Esophagus squamous epithelium (tissue), 5 donors: ENCODE results near the gene CELSR1. TPM values are rescaled to one million over a fixed set of nuclear protein-coding genes. Genes with fewer than 3 reads are reported as not detected.

Source experiments
- DNase-seq: peaks from one replicate; lab custom pipeline; 2025; lab: John Stamatoyannopoulos, UW
- H3K27ac ChIP-seq, 4 donors: fragments of 200-600 bp; sonication (generic); one replicate each; pipeline ENCODE4 v1.5.1; 2016 to 2019; ENCODE audit warnings: mild to moderate bottlenecking in 1 of 4
- H3K27me3 ChIP-seq, 4 donors: fragments of 200-600 bp; sonication (generic); 1 replicate in 3 of 4; 2 replicates in 1 of 4; pipeline versions ENCODE4 v1.5.1 to v1.6.0; 2017 to 2021; ENCODE audit warnings: antibody characterized with exemption in 1 of 4
- H3K36me3 ChIP-seq, 3 donors: fragments of 200-600 bp; sonication (generic); one replicate each; pipeline ENCODE4 v1.5.1; 2016 to 2019
- H3K4me1 ChIP-seq, 3 donors: fragments of 200-600 bp; sonication (generic); one replicate each; pipeline ENCODE4 v1.5.1; 2017 to 2019
- H3K4me3 ChIP-seq, 4 donors: fragments of 200-600 bp; sonication (generic); 1 replicate in 3 of 4; 2 replicates in 1 of 4; pipeline ENCODE4 v1.5.1; 2016 to 2019; ENCODE audit warnings: mild to moderate bottlenecking in 2 of 4, moderate library complexity in 1 of 4
- H3K9me3 ChIP-seq, 3 donors: fragments of 200-600 bp; sonication (generic); one replicate each; pipeline ENCODE4 v1.5.1; 2016 to 2019
- POLR2A ChIP-seq, 4 donors: fragments of 450-650 bp; IDR thresholded peaks; one replicate each; pipeline ENCODE4 v1.6.1; 2017; ENCODE audit warnings: antibody characterized with exemption in 4 of 4, mild to moderate bottlenecking in 4 of 4, moderate library complexity in 3 of 4
- WGBS, 2 donors: methylation state at CpG; one replicate each; pipeline ENCODE4 v1.1.5; 2018; 5-methylcytosine and 5-hydroxymethylcytosine counted together
- intact Hi-C: fragments of 100-400 bp; cut with DNase I; formaldehyde crosslinking; loops from one replicate; pipeline ENCODE4 v1.15.0; 2022
- total RNA-seq, 4 donors: library from RNA; depleted of rRNA; stranded (reverse); fragments of >200 nt; gene quantifications; one replicate each; pipeline ENCODE4 v1.1.0, GENCODE V29; 2016
- TF ChIP-seq, protein P1 (sequence below), 6 experiments: fragments of 450-650 bp in 4 of 6; fragments of 200-600 bp in 2 of 6; sonication (generic) in 2 of 6; IDR thresholded peaks; one replicate each; pipeline ENCODE4 v1.5.1; 2016 to 2019; ENCODE audit warnings: antibody characterized with exemption in 6 of 6, mild to moderate bottlenecking in 4 of 6, moderate library complexity in 4 of 6
- donor health status: DM: yes; HTN: yes; CAD: no.

CELSR1 gene
- total RNA-seq, 4 donors from 2014 or later, result 38.7 to 50.6 (median 43.7) TPM

- TF ChIP-seq, protein P1, sequence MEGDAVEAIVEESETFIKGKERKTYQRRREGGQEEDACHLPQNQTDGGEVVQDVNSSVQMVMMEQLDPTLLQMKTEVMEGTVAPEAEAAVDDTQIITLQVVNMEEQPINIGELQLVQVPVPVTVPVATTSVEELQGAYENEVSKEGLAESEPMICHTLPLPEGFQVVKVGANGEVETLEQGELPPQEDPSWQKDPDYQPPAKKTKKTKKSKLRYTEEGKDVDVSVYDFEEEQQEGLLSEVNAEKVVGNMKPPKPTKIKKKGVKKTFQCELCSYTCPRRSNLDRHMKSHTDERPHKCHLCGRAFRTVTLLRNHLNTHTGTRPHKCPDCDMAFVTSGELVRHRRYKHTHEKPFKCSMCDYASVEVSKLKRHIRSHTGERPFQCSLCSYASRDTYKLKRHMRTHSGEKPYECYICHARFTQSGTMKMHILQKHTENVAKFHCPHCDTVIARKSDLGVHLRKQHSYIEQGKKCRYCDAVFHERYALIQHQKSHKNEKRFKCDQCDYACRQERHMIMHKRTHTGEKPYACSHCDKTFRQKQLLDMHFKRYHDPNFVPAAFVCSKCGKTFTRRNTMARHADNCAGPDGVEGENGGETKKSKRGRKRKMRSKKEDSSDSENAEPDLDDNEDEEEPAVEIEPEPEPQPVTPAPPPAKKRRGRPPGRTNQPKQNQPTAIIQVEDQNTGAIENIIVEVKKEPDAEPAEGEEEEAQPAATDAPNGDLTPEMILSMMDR (IDR thresholded peaks at IDR 0.05), result no peak
- TF ChIP-seq POLR2A (IDR thresholded peaks at IDR 0.05), result no peak
- peaks cover 0 to 10% (median 0%) of the 10 kb centered on the region in 3 donors for H3K36me3 ChIP-seq
- intact Hi-C loops, result loop anchor here (10.0 kb wide), 1 partner anchor 82 kb away; the partner anchor contains the start of gene CELSR1
- H3K4me3 ChIP-seq, result no peak overlapping the region
- peaks cover 0 to 15% (median 0%) of the 10 kb centered on the region in 4 donors for H3K27me3 ChIP-seq
- H3K27ac ChIP-seq, result peak overlapping the region; percentile 77 to 90 (median 85)
- H3K4me1 ChIP-seq, result peaks cover 20 to 74% (median 43%) of the 10 kb centered on the region in 3 donors
- no peak for DNase-seq
- WGBS, 2 donors, result 33 to 49% methylated on average over 8 to 19 of the region's 31 CpGs
- H3K9me3 ChIP-seq, result no peaks in the 10 kb centered on the region
Observed at GRCh38 chr22:46453006-46453828, 84.2 kb downstream of the CELSR1 start.

DNA sequence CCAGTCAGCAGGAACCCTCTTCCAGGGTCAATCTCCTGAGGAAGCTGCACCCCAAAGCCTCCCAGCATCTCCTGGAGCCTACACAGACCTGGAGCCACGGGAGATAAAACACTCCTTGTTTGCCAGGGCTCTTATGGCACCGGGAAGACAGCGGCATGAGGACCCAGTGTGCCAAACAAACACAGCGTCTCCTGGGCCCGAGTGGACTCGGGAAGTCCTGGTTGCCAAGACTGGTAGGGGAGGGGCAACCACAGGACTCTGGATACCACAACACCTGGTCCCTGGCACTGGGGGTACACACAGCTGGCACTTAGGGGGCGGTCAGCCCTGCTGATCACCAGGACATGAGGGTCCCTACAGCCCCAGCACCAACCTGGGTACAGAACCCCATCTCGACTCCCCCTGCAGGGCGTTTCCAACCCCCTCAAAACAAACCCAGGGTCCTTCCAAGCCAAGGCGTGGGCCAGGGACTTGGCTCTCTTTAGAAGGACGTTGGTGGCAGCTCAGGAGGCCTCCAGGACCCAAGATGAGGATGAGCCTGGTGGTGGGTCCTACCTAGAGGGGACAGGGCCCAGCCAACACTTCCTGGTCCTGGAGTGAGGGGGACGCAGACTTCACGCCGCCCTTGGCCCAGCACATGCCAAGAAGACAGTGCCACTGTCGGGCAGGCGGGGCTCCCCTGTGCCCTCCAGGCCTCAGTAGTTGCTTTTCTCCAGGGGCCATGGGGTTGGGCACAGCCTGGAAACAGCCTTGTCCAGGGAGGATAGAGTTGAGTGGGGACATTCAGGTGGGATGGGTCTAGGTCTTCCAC, 85.0 kb downstream of the CELSR1 start:
- no peaks in the 10 kb centered on the region for H3K9me3 ChIP-seq
- WGBS, 2 donors, result 45% methylated on average over 2 of the region's 16 CpGs; no CpG with 5 or more reads in 1 of the 2 donors
- peaks cover 20 to 77% (median 43%) of the 10 kb centered on the region in 3 donors for H3K4me1 ChIP-seq
- no peak overlapping the region for H3K4me3 ChIP-seq
- intact Hi-C loops, result loop anchor here (10.0 kb wide), 1 partner anchor 82 kb away; the partner anchor contains the start of gene CELSR1
- TF ChIP-seq POLR2A (IDR thresholded peaks at IDR 0.05), result no peak
- TF ChIP-seq, protein P1 (IDR thresholded peaks at IDR 0.05), result no peak
- H3K27me3 ChIP-seq, result peaks cover 0 to 15% (median 0%) of the 10 kb centered on the region in 4 donors
- H3K36me3 ChIP-seq, result peaks cover 0 to 2% (median 0%) of the 10 kb centered on the region in 3 donors
- H3K27ac ChIP-seq, result peak overlapping the region; percentile 77 to 90 (median 85)
- no peak for DNase-seq

DNA sequence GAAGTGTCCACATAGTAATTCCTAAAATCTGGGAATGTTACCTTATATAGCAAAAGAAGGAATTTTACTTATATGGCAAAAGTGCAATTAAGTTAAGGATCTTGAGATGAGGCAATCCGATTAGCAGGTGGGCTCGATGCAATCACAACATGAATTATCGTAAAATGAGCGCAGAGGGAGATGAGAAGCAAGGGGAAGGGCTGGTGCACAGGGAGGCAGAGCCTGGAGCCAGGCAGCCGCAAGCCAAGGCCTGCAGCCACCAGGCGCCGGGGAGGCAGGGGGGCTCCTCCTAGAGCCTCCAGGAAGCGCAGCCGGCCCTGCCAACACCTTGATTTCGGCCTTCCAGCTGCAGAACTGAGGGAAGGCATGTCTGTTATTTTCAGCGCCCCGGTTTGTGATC, 85.7 kb downstream of the CELSR1 start:
- Histone ChIP-seq H3K27ac (peak overlapping the region; percentile 77 to 90 (median 85)), H3K4me1 (peaks cover 20 to 83% (median 43%) of the 10 kb centered on the region in 3 donors), H3K4me3 (no peak overlapping the region), H3K36me3 (no peaks in the 10 kb centered on the region), H3K27me3 (peaks cover 0 to 11% (median 0%) of the 10 kb centered on the region in 4 donors), H3K9me3 (no peaks in the 10 kb centered on the region)
- intact Hi-C loops, result loop anchor here (10.0 kb wide), 1 partner anchor 83 kb away; the partner anchor contains the start of gene CELSR1
- no peak for DNase-seq
- TF ChIP-seq, protein P1 (IDR thresholded peaks at IDR 0.05), result no peak
- TF ChIP-seq POLR2A (IDR thresholded peaks at IDR 0.05), result no peak
- WGBS, 2 donors, result 44 to 63% methylated on average over 10 of the region's 12 CpGs

GRCh38 chr22:46450931-46451561, 86.4 kb downstream of the CELSR1 start:
- Histone ChIP-seq H3K27me3 (peaks cover 0 to 10% (median 0%) of the 10 kb centered on the region in 4 donors), H3K27ac (peak overlapping the region; percentile 77 to 90 (median 85)), H3K4me3 (no peak overlapping the region), H3K9me3 (no peaks in the 10 kb centered on the region), H3K4me1 (peaks cover 20 to 90% (median 43%) of the 10 kb centered on the region in 3 donors), H3K36me3 (no peaks in the 10 kb centered on the region)
- 62 to 73% methylated on average over 7 to 9 of the region's 15 CpGs for WGBS, 2 donors
- TF ChIP-seq, protein P1 (IDR thresholded peaks at IDR 0.05), result no peak
- peak in 1 of 4 donors; percentile 19 for TF ChIP-seq POLR2A (IDR thresholded peaks at IDR 0.05)
- intact Hi-C loops, result loop anchor here (10.0 kb wide), 1 partner anchor 84 kb away; the partner anchor contains the start of gene CELSR1
- no peak for DNase-seq
